HL-60/S4 treated with phorbol 12-myristate 13-acetate at 8.2 ng/mL for 4 days and 3 days (cell line): Measurements from ENCODE around the gene ST3GAL3.

Experiments
- in situ Hi-C: fragments of 300-500 bp; cut with MboI; formaldehyde crosslinking; loops from 2 replicates; pipeline ENCODE4 v1.15.0; 2022; ENCODE audit warnings: low sequenced_read_pairs

The ST3GAL3 gene

DNA sequence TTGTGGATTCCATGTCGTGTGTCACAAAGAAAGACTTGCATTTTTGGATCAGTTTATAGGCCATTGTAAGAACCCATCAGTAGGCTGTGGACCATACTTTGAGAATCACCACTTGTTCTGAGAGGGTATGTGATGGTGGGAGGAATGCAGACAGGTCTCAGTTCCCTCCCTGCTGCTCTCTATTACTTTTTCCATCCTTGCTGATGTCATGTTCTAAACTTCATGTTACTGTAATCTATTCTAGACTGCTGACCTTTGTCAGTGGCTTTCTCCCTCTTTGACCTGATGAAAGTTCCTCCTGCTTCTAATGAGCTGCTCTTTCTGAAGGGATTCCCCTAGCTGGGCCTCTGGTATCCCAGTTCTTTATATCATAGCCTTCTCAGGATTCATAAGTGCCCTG is 46.1 kb downstream of the ST3GAL3 start:
- in situ Hi-C loops, result no loop called here

GRCh38 chr1:43754892-43755291 is 47.6 kb downstream of the ST3GAL3 start:
- in situ Hi-C loops, result no loop called here

GRCh38 chr1:43757343-43758053 is 50.2 kb downstream of the ST3GAL3 start:
- in situ Hi-C loops, result no loop called here

DNA sequence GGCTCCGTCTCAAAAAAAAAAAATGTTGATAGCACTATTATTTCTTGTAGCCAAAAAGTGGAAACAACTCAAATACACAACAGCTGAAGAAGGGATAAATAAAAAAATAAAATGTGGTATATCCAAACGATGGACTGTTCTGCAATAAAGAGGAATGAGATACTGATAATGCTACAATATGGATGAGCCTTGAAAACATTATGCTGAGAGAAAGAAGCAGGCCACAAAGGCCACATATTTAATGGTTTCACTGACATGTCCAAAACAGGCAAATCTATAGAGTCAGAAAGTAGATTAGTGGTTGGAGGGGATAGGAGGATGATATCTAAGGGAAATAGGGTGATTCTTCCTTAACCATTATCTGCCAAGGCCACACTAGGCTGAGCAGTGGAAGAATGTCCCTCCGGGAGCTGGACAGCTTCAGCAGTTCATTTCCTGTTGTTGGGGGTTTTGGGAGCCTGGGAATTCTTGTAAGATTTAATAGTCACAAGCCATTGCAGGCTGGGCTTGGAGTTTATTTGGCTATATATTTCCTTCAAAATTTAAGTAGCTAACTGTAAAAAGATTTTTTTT is 53.5 kb downstream of the ST3GAL3 start:
- in situ Hi-C loops, result no loop called here

DNA sequence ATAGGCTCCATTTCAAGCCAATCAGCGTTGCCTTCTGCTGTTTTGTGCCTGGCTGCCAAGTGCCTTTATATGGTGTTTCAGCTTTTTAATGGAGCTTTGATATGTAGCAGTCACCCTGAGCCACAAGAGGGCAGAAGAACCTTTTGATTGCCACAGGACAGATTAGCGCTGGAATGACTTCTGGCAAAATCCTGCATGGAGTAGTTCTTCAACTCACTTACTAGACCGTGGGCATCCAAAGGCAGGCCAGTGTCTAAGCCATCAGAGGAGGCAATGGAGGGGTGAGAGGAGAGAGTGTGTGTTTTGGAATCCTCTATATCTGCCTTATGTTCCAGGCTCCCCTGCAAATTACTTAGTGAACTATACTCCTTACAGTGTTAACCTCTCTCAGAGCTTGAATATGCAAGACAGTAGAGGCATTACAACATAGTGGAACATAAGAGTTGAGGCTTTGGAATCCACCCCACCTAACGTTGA is 56.2 kb downstream of the ST3GAL3 start:
- in situ Hi-C loops, result no loop called here

- in situ Hi-C loops, result no loop called here
These were observed 57.2 kb downstream of the ST3GAL3 start for GRCh38 chr1:43764581-43764980.

DNA sequence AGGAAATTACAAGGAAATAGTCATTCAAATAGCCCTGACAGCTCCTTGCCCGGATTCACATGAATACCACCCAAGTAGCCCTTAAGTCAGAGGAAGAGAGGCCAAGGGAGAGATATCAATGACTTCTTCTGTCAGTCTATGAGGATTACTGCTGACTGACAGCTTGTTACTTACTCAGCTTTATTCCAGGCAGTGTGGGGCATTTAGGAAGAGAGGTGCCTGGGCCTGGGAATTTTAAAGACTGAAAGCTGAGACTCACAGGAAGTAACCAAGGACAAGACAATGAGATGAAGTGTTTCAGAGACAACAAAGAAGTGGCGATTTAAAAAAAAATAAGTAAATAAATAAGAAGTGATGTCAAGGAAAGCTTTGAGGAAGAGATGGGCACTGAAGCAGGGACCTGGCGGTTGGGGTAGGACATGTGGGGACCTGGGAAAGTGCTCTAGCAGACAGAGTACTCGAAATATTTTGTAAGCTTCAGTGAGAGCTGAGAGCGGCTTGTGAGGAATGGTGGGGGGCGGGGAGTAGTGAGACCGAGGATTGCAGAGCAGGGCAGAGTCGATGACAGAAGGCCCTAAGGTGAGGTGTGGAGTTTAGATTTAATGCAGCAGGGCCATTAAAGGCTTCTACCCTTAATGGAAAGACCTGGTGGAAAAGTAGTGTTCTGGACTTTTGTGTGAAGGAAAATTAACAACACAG is 58.9 kb downstream of the ST3GAL3 start:
- in situ Hi-C loops, result no loop called here

- in situ Hi-C loops, result no loop called here
These were observed 59.6 kb downstream of the ST3GAL3 start for GRCh38 chr1:43766818-43767525.

- in situ Hi-C loops, result no loop called here
These were observed 60.8 kb downstream of the ST3GAL3 start for GRCh38 chr1:43768168-43768567.

GRCh38 chr1:43769350-43769908 is 62.1 kb downstream of the ST3GAL3 start:
- in situ Hi-C loops, result no loop called here

GRCh38 chr1:43770111-43770510 is 62.8 kb downstream of the ST3GAL3 start:
- in situ Hi-C loops, result loop anchor here (10.0 kb wide), 1 partner anchor 165 kb away; the partner anchor contains the start of gene ARTN

GRCh38 chr1:43772978-43773377 is 65.6 kb downstream of the ST3GAL3 start:
- in situ Hi-C loops, result loop anchor here (10.0 kb wide), 1 partner anchor 162 kb away; the partner anchor contains the start of gene ARTN

- in situ Hi-C loops, result loop anchor here (10.0 kb wide), 1 partner anchor 161 kb away; the partner anchor contains the start of gene ARTN
These were observed 66.5 kb downstream of the ST3GAL3 start for GRCh38 chr1:43773821-43774220.

DNA sequence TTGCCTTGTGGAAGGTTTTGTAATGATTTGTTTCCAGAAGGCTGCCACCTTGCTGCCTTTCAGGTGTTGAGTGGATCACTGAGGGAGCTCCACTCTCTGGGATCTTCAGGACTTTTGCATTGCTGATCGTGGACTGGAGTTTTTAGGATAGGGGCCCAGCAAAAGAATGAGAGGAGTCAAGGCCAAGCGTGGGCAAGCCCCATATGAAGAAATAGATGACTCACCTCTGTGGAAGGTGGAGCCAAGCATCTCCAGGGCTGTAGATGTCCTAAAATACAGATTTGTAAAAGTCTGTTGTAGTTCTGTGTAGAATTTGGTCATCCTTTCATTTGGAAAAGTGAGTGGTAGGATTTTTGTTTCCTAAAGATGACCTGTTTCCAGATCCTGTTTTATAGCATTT is 67.0 kb downstream of the ST3GAL3 start:
- in situ Hi-C loops, result loop anchor here (10.0 kb wide), 1 partner anchor 160 kb away; the partner anchor contains the start of gene ARTN

DNA sequence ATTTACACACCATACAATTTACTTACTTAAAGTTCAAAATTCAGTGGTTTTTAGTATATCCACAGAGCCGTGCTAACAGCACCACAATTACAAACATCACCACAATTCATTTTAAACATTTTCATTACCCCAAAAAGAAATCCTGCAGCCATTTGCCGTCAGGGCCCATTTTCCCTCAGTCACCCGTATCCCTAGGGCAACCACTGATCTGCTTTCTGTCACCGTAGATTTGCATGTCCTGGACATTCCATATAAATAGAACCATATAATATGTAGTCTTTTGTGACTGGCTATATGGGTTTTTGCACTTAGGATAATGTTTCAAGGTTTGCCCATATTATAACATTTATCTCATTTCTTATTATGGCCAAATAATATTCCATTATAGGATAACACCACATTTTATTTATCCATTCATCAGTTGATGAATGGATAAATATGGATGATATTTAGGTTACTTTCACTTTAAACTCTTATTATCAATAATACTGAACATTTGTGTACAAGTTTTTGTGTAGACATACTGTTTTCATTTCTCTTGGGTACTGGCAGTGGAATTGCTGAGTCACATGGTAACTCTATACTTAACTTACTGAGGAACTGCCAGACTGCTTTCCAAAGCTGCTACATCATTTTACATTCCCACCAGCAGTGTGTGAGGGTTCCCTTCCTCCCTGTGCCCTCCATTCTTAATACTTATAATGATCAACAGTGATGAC is 68.9 kb downstream of the ST3GAL3 start:
- in situ Hi-C loops, result loop anchor here (10.0 kb wide), 1 partner anchor 159 kb away; the partner anchor contains the start of gene ARTN

GRCh38 chr1:43777916-43778315 is 70.6 kb downstream of the ST3GAL3 start:
- in situ Hi-C loops, result loop anchor here (10.0 kb wide), 1 partner anchor 157 kb away; the partner anchor contains the start of gene ARTN

- in situ Hi-C loops, result loop anchor here (10.0 kb wide), 1 partner anchor 156 kb away; the partner anchor contains the start of gene ARTN
These were observed 71.9 kb downstream of the ST3GAL3 start for GRCh38 chr1:43779266-43779665.

DNA sequence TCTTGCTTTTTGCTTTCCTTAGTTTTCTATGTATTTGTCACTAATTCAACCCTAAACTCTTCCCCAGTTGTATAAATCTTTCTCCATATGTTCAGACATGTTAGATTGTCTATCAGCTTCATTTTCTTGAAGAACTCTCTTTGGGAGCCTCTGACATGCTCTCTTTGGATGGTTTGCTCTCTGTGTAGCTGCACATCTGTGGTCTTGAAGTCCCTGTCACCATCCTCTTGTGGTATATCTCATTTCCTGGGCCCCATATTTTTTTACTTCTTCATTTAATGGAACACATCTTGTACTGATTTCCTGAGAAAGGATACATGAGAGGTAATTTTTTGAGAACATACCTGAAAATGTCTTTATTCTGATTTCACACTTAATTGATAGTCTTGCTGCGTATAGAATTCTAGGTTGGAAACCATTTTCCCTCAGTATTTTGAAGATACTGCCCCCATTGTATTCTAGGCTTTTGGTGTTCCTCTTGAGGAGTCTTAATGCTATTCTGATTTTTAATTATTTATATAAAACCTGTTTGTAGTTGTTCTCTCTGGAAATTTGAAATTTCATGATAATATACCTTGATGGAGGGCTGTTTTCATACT is 72.6 kb downstream of the ST3GAL3 start:
- in situ Hi-C loops, result loop anchor here (10.0 kb wide), 1 partner anchor 155 kb away; the partner anchor contains the start of gene ARTN

GRCh38 chr1:43781574-43781973 is 74.2 kb downstream of the ST3GAL3 start:
- in situ Hi-C loops, result no loop called here
